CD4-positive, alpha-beta T cell (primary cell): ENCODE measurements around the gene CDKN1C. TPM values are rescaled to one million over a fixed set of nuclear protein-coding genes. Genes with fewer than 3 reads are reported as not detected.

Source experiments
- ATAC-seq: fragments of 200-7000 bp; cut with Tn5 transposase; one replicate; pipeline ENCODE4 v1.10.0; 2022; ENCODE audit warnings: mild to moderate bottlenecking; ENCODE audit not compliant: poor library complexity
- CTCF ChIA-PET: fragments of 350-600 bp; sonication (Branson Sonifier 250); formaldehyde crosslinking; loops from one replicate; lab custom pipeline; 2021; ENCODE audit warnings: antibody characterized with exemption, inconsistent platforms; lab: Charles Lee
- POLR2A ChIA-PET: fragments of 350-600 bp; sonication (Branson Sonifier 250); formaldehyde crosslinking; loops from one replicate; lab custom pipeline; 2021; ENCODE audit warnings: antibody characterized with exemption, inconsistent platforms; lab: Charles Lee
- DNase-seq, 14 experiments: peaks; one replicate each; pipeline ENCODE4 v3.0.0-alpha.2; 2013 to 2020; ENCODE audit warnings: mixed read lengths in 2 of 14
- H3K27ac ChIP-seq, 2 donors: one replicate each; pipeline versions ENCODE4 v1.5.1 to v1.7.0; 2013; ENCODE audit warnings: low read length in 2 of 2, low read depth in 1 of 2, mild to moderate bottlenecking in 1 of 2
- H3K27me3 ChIP-seq, 2 experiments: 1 replicate in 1 of 2; 2 replicates in 1 of 2; pipeline versions ENCODE4 v1.6.1 to v1.7.0; 2013; ENCODE audit warnings: low read length in 2 of 2, control low read depth in 1 of 2, mild to moderate bottlenecking in 1 of 2, moderate library complexity in 1 of 2; ENCODE audit not compliant: insufficient read depth in 2 of 2, control insufficient read depth in 1 of 2
- H3K36me3 ChIP-seq: one replicate; pipeline ENCODE4 v1.6.1; 2013; ENCODE audit warnings: low read length, control low read depth; ENCODE audit not compliant: insufficient read depth
- H3K4me1 ChIP-seq: one replicate; pipeline ENCODE4 v1.6.1; 2013; ENCODE audit warnings: low read length, control low read depth; ENCODE audit not compliant: insufficient read depth
- H3K4me3 ChIP-seq: one replicate; pipeline ENCODE4 v1.5.1; 2013; ENCODE audit warnings: mild to moderate bottlenecking, low read length, moderate library complexity
- H3K9me3 ChIP-seq, 2 experiments: 1 replicate in 1 of 2; 2 replicates in 1 of 2; pipeline versions ENCODE4 v1.6.1 to v1.7.0; 2013; ENCODE audit warnings: low read length in 2 of 2, mild to moderate bottlenecking in 2 of 2, control low read depth in 1 of 2, moderate library complexity in 1 of 2; ENCODE audit not compliant: control insufficient read depth in 1 of 2, insufficient read depth in 1 of 2
- H3K27ac Mint-ChIP-seq: one replicate; pipeline ENCODE4 v1.8.0; 2020; ENCODE audit warnings: mixed read lengths
- H3K27me3 Mint-ChIP-seq: one replicate; pipeline ENCODE4 v1.8.0; 2021; ENCODE audit warnings: mixed read lengths
- H3K36me3 Mint-ChIP-seq: one replicate; pipeline ENCODE4 v1.8.0; 2021; ENCODE audit warnings: low read depth, mixed read lengths
- H3K4me1 Mint-ChIP-seq: one replicate; pipeline ENCODE4 v1.8.0; 2021; ENCODE audit warnings: low read depth, mixed read lengths
- H3K4me3 Mint-ChIP-seq: one replicate; pipeline ENCODE4 v1.8.0; 2020; ENCODE audit warnings: mild to moderate bottlenecking, mixed read lengths
- H3K9me3 Mint-ChIP-seq: one replicate; pipeline ENCODE4 v1.8.0; 2020; ENCODE audit warnings: mixed read lengths
- intact Hi-C, 2 experiments: fragments of 100-400 bp; cut with DNase I in 1 of 2; cut with micrococcal nuclease in 1 of 2; formaldehyde crosslinking; loops; one replicate each; pipeline versions ENCODE4 v1.15.1 to v1.9.0; 2023 to 2025; cut with DNase I, micrococcal nuclease
- total RNA-seq, 174 experiments: library from RNA in 2 of 174; stranded (reverse) in 2 of 174; gene quantifications; one replicate each; pipeline ENCODE4 v1.2.3 and lab custom pipeline; 2021 to 2026
- TF ChIP-seq, protein P1 (sequence below): fragments of 200-600 bp; IDR thresholded peaks from one replicate; pipeline ENCODE4 v1.8.0; 2022; ENCODE audit warnings: antibody characterized with exemption, mild to moderate bottlenecking

CDKN1C gene
- total RNA-seq, 2 experiments from 2014 or later = 1.9 to 2.5 TPM

DNA sequence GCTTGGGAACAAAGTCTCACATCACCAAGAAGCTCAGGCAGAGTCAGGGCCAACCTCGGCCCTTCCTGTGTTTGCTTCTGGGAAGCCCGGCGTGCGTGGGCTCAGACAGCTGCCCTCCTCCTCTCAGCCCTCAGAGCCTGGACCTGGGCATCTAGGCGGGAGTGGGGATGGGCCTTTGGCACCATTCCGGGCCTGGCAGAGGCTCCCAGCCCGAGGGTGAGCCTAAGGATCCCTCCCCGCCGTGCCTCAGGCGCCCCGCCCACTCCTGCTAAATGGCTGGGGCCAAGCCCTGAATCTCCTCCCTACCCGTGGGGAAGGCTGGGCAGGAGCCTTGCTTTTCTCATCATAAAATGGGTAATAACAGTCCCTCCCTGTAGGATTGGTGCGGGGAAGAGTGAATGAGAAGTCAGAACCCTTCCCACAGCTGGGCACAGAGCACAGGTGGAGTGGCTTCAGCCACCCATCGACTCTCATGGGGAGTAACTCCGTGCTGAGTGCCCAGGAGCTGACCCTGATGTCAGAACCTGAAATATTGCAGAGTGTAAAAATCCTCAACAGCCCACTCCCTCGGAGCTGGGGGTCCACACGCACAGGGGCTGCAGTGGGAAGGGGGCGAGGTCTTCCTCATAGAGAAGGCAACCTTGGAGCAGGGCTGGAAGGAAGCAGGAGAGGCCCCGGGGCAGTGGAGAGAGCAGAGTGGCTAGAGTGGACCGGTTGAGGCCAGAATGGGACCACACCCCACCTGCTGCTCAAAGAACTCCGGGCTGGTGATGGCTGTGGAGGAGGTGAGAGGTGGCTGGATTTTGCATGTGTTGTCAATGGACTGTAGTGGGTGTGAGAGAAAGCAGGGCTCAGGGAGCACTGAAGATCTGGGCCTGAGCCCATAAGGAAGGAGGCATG is 18.8 kb upstream of the CDKN1C start:
- no peaks in the 10 kb centered on the region for H3K27me3 ChIP-seq
- DNase-seq (no peak), ATAC-seq (no peak)
- H3K27ac ChIP-seq = no peak overlapping the region
- intact Hi-C loops = loop anchor here in 1 of 2 experiments (5.0 kb wide), 1 partner anchor 88 kb away; the partner anchor contains the start of gene NAP1L4
- POLR2A ChIA-PET = no interaction called here
- peaks cover 34% of the 10 kb centered on the region for H3K4me1 ChIP-seq
- peaks cover 31% of the 10 kb centered on the region for H3K4me1 Mint-ChIP-seq
- peaks cover 3% of the 10 kb centered on the region for H3K36me3 ChIP-seq
- no peak overlapping the region for H3K4me3 Mint-ChIP-seq
- no peak overlapping the region for H3K27ac Mint-ChIP-seq
- peaks cover 5% of the 10 kb centered on the region for H3K36me3 Mint-ChIP-seq
- TF ChIP-seq, protein P1, sequence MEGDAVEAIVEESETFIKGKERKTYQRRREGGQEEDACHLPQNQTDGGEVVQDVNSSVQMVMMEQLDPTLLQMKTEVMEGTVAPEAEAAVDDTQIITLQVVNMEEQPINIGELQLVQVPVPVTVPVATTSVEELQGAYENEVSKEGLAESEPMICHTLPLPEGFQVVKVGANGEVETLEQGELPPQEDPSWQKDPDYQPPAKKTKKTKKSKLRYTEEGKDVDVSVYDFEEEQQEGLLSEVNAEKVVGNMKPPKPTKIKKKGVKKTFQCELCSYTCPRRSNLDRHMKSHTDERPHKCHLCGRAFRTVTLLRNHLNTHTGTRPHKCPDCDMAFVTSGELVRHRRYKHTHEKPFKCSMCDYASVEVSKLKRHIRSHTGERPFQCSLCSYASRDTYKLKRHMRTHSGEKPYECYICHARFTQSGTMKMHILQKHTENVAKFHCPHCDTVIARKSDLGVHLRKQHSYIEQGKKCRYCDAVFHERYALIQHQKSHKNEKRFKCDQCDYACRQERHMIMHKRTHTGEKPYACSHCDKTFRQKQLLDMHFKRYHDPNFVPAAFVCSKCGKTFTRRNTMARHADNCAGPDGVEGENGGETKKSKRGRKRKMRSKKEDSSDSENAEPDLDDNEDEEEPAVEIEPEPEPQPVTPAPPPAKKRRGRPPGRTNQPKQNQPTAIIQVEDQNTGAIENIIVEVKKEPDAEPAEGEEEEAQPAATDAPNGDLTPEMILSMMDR = no peak
- H3K9me3 ChIP-seq = peaks cover 0 to 5% of the 10 kb centered on the region in 2 experiments
- H3K27me3 Mint-ChIP-seq = no peaks in the 10 kb centered on the region
- H3K4me3 ChIP-seq = no peak overlapping the region
- H3K9me3 Mint-ChIP-seq = no peaks in the 10 kb centered on the region
- CTCF ChIA-PET = interaction anchor here (3.0 kb wide), 1 partner anchor 12 kb away, joined by 13 read pairs; no protein-coding TSS in a partner anchor

DNA sequence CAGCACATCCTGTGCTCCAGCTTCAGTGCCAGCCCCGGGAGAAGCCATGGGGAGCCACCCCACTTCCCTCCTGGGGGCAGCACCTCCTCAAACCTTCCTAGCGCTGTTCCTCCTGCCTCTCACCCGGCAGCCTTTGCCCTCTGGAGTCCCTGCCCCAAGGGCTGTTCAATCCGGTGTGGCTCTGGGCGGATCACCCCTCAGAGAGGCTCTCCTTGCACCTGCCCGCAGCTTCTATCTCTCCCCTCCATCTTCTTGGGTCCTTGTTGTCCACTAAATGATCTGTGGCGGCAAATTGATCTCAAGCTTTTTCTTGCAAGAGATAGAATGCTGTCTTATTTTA is 18.1 kb upstream of the CDKN1C start:
- ATAC-seq (no peak), DNase-seq (no peak)
- Mint-ChIP-seq H3K4me1 (peaks cover 39% of the 10 kb centered on the region), H3K27ac (no peak overlapping the region), H3K9me3 (no peaks in the 10 kb centered on the region), H3K36me3 (peaks cover 5% of the 10 kb centered on the region), H3K4me3 (peak overlapping the region; percentile 75), H3K27me3 (no peaks in the 10 kb centered on the region)
- Histone ChIP-seq H3K9me3 (peaks cover 0 to 5% of the 10 kb centered on the region in 2 experiments), H3K4me3 (no peak overlapping the region), H3K4me1 (peaks cover 41% of the 10 kb centered on the region), H3K36me3 (peaks cover 3% of the 10 kb centered on the region), H3K27ac (no peak overlapping the region), H3K27me3 (no peaks in the 10 kb centered on the region)
- ChIA-PET CTCF (interaction anchor here (3.0 kb wide), 1 partner anchor 11 kb away, joined by 13 read pairs; no protein-coding TSS in a partner anchor), POLR2A (no interaction called here)
- intact Hi-C loops = loop anchor here in 1 of 2 experiments (2.0 to 5.0 kb wide), 3 partner anchors 17 to 153 kb away; partner anchors contain the start of genes CARS1 and NAP1L4
- TF ChIP-seq, protein P1 = no peak

DNA sequence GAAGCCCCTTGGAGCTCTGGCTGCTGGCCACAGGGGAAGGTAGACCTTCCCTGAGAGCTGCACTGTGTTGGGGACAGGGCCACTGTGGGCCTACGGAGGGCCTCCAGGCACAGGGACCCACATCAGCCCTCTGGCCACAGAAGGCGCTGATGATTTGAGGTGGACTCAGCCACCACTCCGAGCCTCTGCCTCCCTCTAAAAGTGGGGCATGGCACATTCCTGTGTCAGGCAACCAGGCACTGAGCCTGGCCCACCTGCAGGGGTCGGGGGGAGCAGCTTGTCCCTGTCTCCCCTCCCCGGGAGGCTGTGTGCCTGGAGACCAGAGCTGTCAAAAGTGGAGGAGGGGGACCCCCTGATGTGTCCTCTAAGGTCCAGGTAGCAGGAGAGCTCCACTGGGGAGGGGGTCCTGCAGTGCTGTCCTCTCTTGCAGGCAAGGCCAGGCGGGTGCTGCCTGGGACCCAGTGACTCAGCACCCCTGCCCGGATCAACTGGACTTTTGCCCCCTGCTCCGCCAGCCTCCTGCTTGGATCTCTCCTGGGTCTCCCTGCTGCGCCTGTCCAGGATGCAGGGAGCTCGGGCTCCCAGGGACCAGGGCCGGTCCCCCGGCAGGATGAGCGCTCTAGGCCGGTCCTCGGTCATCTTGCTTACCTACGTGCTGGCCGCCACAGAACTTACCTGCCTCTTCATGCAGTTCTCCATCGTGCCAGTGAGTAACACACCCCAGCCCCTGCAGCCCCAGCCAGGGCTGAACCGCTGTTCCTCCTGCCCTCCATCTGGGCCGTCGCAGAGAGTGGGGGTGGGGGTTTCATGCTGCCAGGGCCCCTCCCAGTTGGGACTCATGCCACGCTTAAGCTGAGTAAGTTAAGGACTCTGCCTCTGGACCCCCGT is 17.5 kb upstream of the CDKN1C start:
- Histone ChIP-seq H3K4me1 (peaks cover 48% of the 10 kb centered on the region), H3K9me3 (peaks cover 0 to 5% of the 10 kb centered on the region in 2 experiments), H3K27me3 (no peaks in the 10 kb centered on the region), H3K4me3 (peak overlapping the region; percentile 69), H3K36me3 (peaks cover 3% of the 10 kb centered on the region), H3K27ac (no peak overlapping the region)
- no peak for ATAC-seq
- TF ChIP-seq, protein P1 = no peak
- ChIA-PET POLR2A (interaction anchor here (0.8 to 3.2 kb wide), 4 partner anchors 11 to 370 kb away, joined by 3 to 18 read pairs (median 4); partner anchors contain the start of gene CDKN1C), CTCF (interaction anchor here (1.2 to 3.0 kb wide), 3 partner anchors 11 to 26 kb away, joined by 3 to 13 read pairs (median 7); partner anchors contain the start of gene PHLDA2)
- Mint-ChIP-seq H3K27ac (peak overlapping the region; percentile 44), H3K4me3 (peak overlapping the region; percentile 79), H3K27me3 (no peaks in the 10 kb centered on the region), H3K4me1 (peaks cover 45% of the 10 kb centered on the region), H3K9me3 (no peaks in the 10 kb centered on the region), H3K36me3 (peaks cover 5% of the 10 kb centered on the region)
- DNase-seq = no peak
- intact Hi-C loops = loop anchor here in 1 of 2 experiments (2.0 to 5.0 kb wide), 3 partner anchors 16 to 154 kb away; partner anchors contain the start of genes CARS1 and NAP1L4
